Measurements from ENCODE around the gene PRDX1.

PRDX1 gene

GRCh38 chr1:45569571-45569961 lies 47.9 kb upstream of the PRDX1 start:
- no peaks in the 10 kb centered on the region for H3K79me2 ChIP-seq (ENCODE audit: insufficient read depth, low read length)
- H3K9ac ChIP-seq (ENCODE audit: low read depth, low read length): no peak overlapping the region
- H2AFZ ChIP-seq (ENCODE audit: low read depth, low read length): no peak overlapping the region
- H3K27ac ChIP-seq (ENCODE audit: low read length): no peak overlapping the region
- no peak for ATAC-seq (ENCODE audit: insufficient read depth, low read depth)
- no peaks in the 10 kb centered on the region for H3K4me1 ChIP-seq (ENCODE audit: insufficient read depth, low read length)
- no peaks in the 10 kb centered on the region for H3K27me3 ChIP-seq (ENCODE audit: insufficient read depth, low read length, poor library complexity)
- no peak overlapping the region for H3K4me3 ChIP-seq (ENCODE audit: low read depth in 1 of 2, low read length in 2 of 2)
- H4K20me1 ChIP-seq (ENCODE audit: insufficient read depth, low read length): no peaks in the 10 kb centered on the region; the same call in 1 of the 2 replicates
- DNase-seq: no peak
- H3K9me3 ChIP-seq (ENCODE audit: insufficient read depth, low read length, severe bottlenecking): no peaks in the 10 kb centered on the region
- TF ChIP-seq CTCF (IDR thresholded peaks at IDR 0.05; ENCODE audit: borderline replicate concordance, extremely low read depth, low read length, poor library complexity, severe bottlenecking) (no peak), EZH2 (IDR thresholded peaks at IDR 0.05; ENCODE audit: borderline replicate concordance, low read depth, low read length, severe bottlenecking) (no peak)
- H3K36me3 ChIP-seq (ENCODE audit: insufficient read depth, low read length): peaks cover 54% of the 10 kb centered on the region
- H3K4me2 ChIP-seq (ENCODE audit: insufficient read depth, low read length): no peak overlapping the region

GRCh38 chr1:45568421-45568820 lies 46.7 kb upstream of the PRDX1 start:
- peaks cover 63% of the 10 kb centered on the region for H3K36me3 ChIP-seq (ENCODE audit: insufficient read depth, low read length)
- H3K9me3 ChIP-seq (ENCODE audit: insufficient read depth, low read length, severe bottlenecking): no peaks in the 10 kb centered on the region
- H4K20me1 ChIP-seq (ENCODE audit: insufficient read depth, low read length): no peaks in the 10 kb centered on the region; the same call in 1 of the 2 replicates
- no peak overlapping the region for H3K27ac ChIP-seq (ENCODE audit: low read length)
- TF ChIP-seq EZH2 (IDR thresholded peaks at IDR 0.05; ENCODE audit: borderline replicate concordance, low read depth, low read length, severe bottlenecking): no peak
- no peak for TF ChIP-seq CTCF (IDR thresholded peaks at IDR 0.05; ENCODE audit: borderline replicate concordance, extremely low read depth, low read length, poor library complexity, severe bottlenecking)
- H2AFZ ChIP-seq (ENCODE audit: low read depth, low read length): no peak overlapping the region
- no peak overlapping the region for H3K9ac ChIP-seq (ENCODE audit: low read depth, low read length)
- no peaks in the 10 kb centered on the region for H3K79me2 ChIP-seq (ENCODE audit: insufficient read depth, low read length)
- no peak overlapping the region for H3K4me3 ChIP-seq (ENCODE audit: low read depth in 1 of 2, low read length in 2 of 2)
- no peaks in the 10 kb centered on the region for H3K4me1 ChIP-seq (ENCODE audit: insufficient read depth, low read length)
- no peak overlapping the region for H3K4me2 ChIP-seq (ENCODE audit: insufficient read depth, low read length)
- H3K27me3 ChIP-seq (ENCODE audit: insufficient read depth, low read length, poor library complexity): no peaks in the 10 kb centered on the region
- no peak for ATAC-seq (ENCODE audit: insufficient read depth, low read depth)
- no peak for DNase-seq

GRCh38 chr1:45567911-45568310 lies 46.2 kb upstream of the PRDX1 start:
- Histone ChIP-seq H3K4me3 (ENCODE audit: low read depth in 1 of 2, low read length in 2 of 2) (no peak overlapping the region), H3K4me2 (ENCODE audit: insufficient read depth, low read length) (no peak overlapping the region), H3K27me3 (ENCODE audit: insufficient read depth, low read length, poor library complexity) (no peaks in the 10 kb centered on the region), H3K9me3 (ENCODE audit: insufficient read depth, low read length, severe bottlenecking) (no peaks in the 10 kb centered on the region), H3K9ac (ENCODE audit: low read depth, low read length) (no peak overlapping the region), H3K79me2 (ENCODE audit: insufficient read depth, low read length) (no peaks in the 10 kb centered on the region), H3K4me1 (ENCODE audit: insufficient read depth, low read length) (no peaks in the 10 kb centered on the region), H3K36me3 (ENCODE audit: insufficient read depth, low read length) (peaks cover 64% of the 10 kb centered on the region), H2AFZ (ENCODE audit: low read depth, low read length) (no peak overlapping the region), H3K27ac (ENCODE audit: low read length) (no peak overlapping the region), H4K20me1 (ENCODE audit: insufficient read depth, low read length) (no peaks in the 10 kb centered on the region; the same call in 1 of the 2 replicates)
- DNase-seq: no peak
- ATAC-seq (ENCODE audit: insufficient read depth, low read depth): no peak
- TF ChIP-seq EZH2 (IDR thresholded peaks at IDR 0.05; ENCODE audit: borderline replicate concordance, low read depth, low read length, severe bottlenecking) (no peak), CTCF (IDR thresholded peaks at IDR 0.05; ENCODE audit: borderline replicate concordance, extremely low read depth, low read length, poor library complexity, severe bottlenecking) (no peak)

- Histone ChIP-seq H3K79me2 (ENCODE audit: insufficient read depth, low read length) (peaks cover 3% of the 10 kb centered on the region; the same call in 1 of the 2 replicates), H3K36me3 (ENCODE audit: insufficient read depth, low read length) (peaks cover 75% of the 10 kb centered on the region)
Observed at GRCh38 chr1:45566722-45567121, 45.0 kb upstream of the PRDX1 start.

More at GRCh38 chr1:45566722-45567121, 45.0 kb upstream of the PRDX1 start:
- Histone ChIP-seq H3K27ac (ENCODE audit: low read length) (no peak overlapping the region), H3K4me2 (ENCODE audit: insufficient read depth, low read length) (no peak overlapping the region), H3K9me3 (ENCODE audit: insufficient read depth, low read length, severe bottlenecking) (no peaks in the 10 kb centered on the region), H3K4me1 (ENCODE audit: insufficient read depth, low read length) (no peaks in the 10 kb centered on the region), H3K4me3 (ENCODE audit: low read depth in 1 of 2, low read length in 2 of 2) (no peak overlapping the region), H3K27me3 (ENCODE audit: insufficient read depth, low read length, poor library complexity) (no peaks in the 10 kb centered on the region), H2AFZ (ENCODE audit: low read depth, low read length) (no peak overlapping the region), H3K9ac (ENCODE audit: low read depth, low read length) (no peak overlapping the region), H4K20me1 (ENCODE audit: insufficient read depth, low read length) (peaks cover 2% of the 10 kb centered on the region; the same call in 1 of the 2 replicates)
- no peak for TF ChIP-seq EZH2 (IDR thresholded peaks at IDR 0.05; ENCODE audit: borderline replicate concordance, low read depth, low read length, severe bottlenecking)
- no peak for TF ChIP-seq CTCF (IDR thresholded peaks at IDR 0.05; ENCODE audit: borderline replicate concordance, extremely low read depth, low read length, poor library complexity, severe bottlenecking)
- ATAC-seq (ENCODE audit: insufficient read depth, low read depth) (no peak), DNase-seq (no peak)

Measured in DND-41 (cell line).